MCF 10A (cell line): Measurements from ENCODE around the gene WWOX. TPM values are rescaled to one million over a fixed set of nuclear protein-coding genes. Genes with fewer than 3 reads are reported as not detected.

Source experiments
- BruUV-seq: library from RNA; stranded (reverse); fragments of 400-500 nt; replicated peaks from 2 replicates; lab custom pipeline; 2021; lab: Mats Ljungman, UMichigan
- CTCF ChIA-PET: fragments of 300-600 bp; sonication (Branson Sonifier 250); formaldehyde crosslinking; extraction: SDS; loops from one replicate; lab custom pipeline; 2021; ENCODE audit warnings: antibody characterized with exemption, inconsistent platforms; lab: Yijun Ruan, JAX
- POLR2A ChIA-PET: fragments of 300-600, 350-650 bp; sonication (Branson Sonifier 250); formaldehyde crosslinking; extraction: SDS; loops from one replicate; lab custom pipeline; 2020; ENCODE audit warnings: antibody characterized with exemption, inconsistent platforms; lab: Yijun Ruan, JAX
- DNase-seq: peaks from one replicate; pipeline ENCODE4 v3.0.0-alpha.2; 2018; ENCODE audit not compliant: unreplicated experiment
- H3K27ac Mint-ChIP-seq: one replicate; pipeline ENCODE4 v1.8.0; 2022; ENCODE audit warnings: mild to moderate bottlenecking, low read depth, mixed read lengths; ENCODE audit not compliant: unreplicated experiment
- H3K27me3 Mint-ChIP-seq: one replicate; pipeline ENCODE4 v1.8.0; 2022; ENCODE audit warnings: mixed read lengths; ENCODE audit not compliant: insufficient read depth, unreplicated experiment
- H3K36me3 Mint-ChIP-seq: one replicate; pipeline ENCODE4 v1.8.0; 2022; ENCODE audit warnings: mild to moderate bottlenecking, moderate library complexity, mixed read lengths; ENCODE audit not compliant: insufficient read depth, unreplicated experiment
- H3K4me1 Mint-ChIP-seq: one replicate; pipeline ENCODE4 v1.8.0; 2022; ENCODE audit warnings: mixed read lengths; ENCODE audit not compliant: insufficient read depth, unreplicated experiment
- H3K4me3 Mint-ChIP-seq: one replicate; pipeline ENCODE4 v1.8.0; 2022; ENCODE audit warnings: mild to moderate bottlenecking, moderate library complexity, mixed read lengths; ENCODE audit not compliant: unreplicated experiment
- H3K9me3 Mint-ChIP-seq: one replicate; pipeline ENCODE4 v1.8.0; 2022; ENCODE audit warnings: mixed read lengths; ENCODE audit not compliant: unreplicated experiment
- intact Hi-C: fragments of 100-400 bp; cut with micrococcal nuclease; formaldehyde crosslinking; loops from 2 replicates; pipeline ENCODE4 v1.14.1; 2022
- total RNA-seq: library from RNA; stranded (reverse); gene quantifications from 2 replicates; pipeline ENCODE4 v1.2.3, GENCODE V29; 2022
- TF ChIP-seq, protein P1 (sequence below): fragments of 200-600 bp; IDR thresholded peaks from one replicate; pipeline ENCODE4 v1.8.0; 2022; ENCODE audit warnings: antibody characterized with exemption, mild to moderate bottlenecking; ENCODE audit not compliant: unreplicated experiment

WWOX gene
- total RNA-seq, 1 experiment from 2014 or later = 18.1 TPM

DNA sequence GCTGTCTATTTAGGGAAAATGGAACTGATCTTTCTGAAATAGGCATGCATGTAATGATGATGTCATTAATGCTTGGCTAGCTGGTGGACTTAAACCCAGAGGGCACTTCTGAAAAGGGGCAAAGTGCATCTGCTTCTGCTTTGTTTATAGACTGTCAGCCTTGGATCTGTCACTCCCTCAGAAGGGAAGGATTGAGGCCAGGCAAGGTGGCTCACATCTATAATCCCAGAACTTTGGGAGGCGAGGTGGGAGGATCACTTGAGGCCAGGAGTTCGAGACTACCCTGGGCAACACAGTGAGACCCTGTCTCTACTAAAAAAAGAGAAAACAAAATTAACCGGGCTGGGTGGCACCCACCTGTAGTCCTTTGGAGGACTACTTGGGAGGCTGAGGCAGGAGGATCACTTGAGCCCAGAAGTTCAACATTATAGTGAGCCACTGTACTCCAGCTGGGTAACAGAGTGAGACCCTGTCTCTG is 185.5 kb downstream of the WWOX start:
- no peak overlapping the region for H3K4me3 Mint-ChIP-seq
- TF ChIP-seq, protein P1, sequence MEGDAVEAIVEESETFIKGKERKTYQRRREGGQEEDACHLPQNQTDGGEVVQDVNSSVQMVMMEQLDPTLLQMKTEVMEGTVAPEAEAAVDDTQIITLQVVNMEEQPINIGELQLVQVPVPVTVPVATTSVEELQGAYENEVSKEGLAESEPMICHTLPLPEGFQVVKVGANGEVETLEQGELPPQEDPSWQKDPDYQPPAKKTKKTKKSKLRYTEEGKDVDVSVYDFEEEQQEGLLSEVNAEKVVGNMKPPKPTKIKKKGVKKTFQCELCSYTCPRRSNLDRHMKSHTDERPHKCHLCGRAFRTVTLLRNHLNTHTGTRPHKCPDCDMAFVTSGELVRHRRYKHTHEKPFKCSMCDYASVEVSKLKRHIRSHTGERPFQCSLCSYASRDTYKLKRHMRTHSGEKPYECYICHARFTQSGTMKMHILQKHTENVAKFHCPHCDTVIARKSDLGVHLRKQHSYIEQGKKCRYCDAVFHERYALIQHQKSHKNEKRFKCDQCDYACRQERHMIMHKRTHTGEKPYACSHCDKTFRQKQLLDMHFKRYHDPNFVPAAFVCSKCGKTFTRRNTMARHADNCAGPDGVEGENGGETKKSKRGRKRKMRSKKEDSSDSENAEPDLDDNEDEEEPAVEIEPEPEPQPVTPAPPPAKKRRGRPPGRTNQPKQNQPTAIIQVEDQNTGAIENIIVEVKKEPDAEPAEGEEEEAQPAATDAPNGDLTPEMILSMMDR = no peak
- no peak for DNase-seq
- intact Hi-C loops = no loop called here
- H3K4me1 Mint-ChIP-seq = no peaks in the 10 kb centered on the region
- CTCF ChIA-PET = no interaction called here
- no peak overlapping the region for H3K27ac Mint-ChIP-seq
- POLR2A ChIA-PET = no interaction called here
- peaks cover 5% of the 10 kb centered on the region for H3K36me3 Mint-ChIP-seq
- no peaks in the 10 kb centered on the region for H3K9me3 Mint-ChIP-seq
- H3K27me3 Mint-ChIP-seq = no peaks in the 10 kb centered on the region
- BruUV-seq = no TSS peak

GRCh38 chr16:78285437-78285922 is 186.0 kb downstream of the WWOX start:
- Mint-ChIP-seq H3K4me1 (no peaks in the 10 kb centered on the region), H3K36me3 (peaks cover 5% of the 10 kb centered on the region), H3K27ac (no peak overlapping the region), H3K4me3 (no peak overlapping the region), H3K27me3 (no peaks in the 10 kb centered on the region), H3K9me3 (no peaks in the 10 kb centered on the region)
- no peak for DNase-seq
- intact Hi-C loops = no loop called here
- TF ChIP-seq, protein P1 = no peak
- no TSS peak for BruUV-seq
- CTCF ChIA-PET = interaction anchor here (0.6 to 0.7 kb wide), 2 partner anchors 145 to 163 kb away, joined by 3 to 4 read pairs; no protein-coding TSS in a partner anchor
- POLR2A ChIA-PET = no interaction called here

DNA sequence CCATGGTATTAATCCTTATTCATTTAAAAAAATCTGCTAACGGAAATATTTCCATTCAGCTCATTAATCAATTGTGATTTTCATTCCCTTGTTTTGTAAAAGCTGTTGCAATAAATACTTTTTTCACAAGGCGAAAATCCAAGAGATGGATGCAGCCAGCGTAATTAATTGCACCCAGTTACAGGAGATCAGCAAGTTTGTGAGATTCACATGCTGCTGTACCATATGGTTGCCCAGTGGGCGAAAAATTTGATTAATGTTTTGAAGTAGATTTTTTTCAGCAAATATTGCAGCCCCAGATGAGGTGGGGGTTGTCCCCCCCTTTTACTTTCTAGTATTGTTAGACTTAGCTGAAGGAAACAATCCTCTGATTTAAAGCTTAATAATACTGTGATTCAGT is 186.6 kb downstream of the WWOX start:
- ChIA-PET CTCF (interaction anchor here (0.6 to 0.7 kb wide), 2 partner anchors 145 to 164 kb away, joined by 3 to 4 read pairs; no protein-coding TSS in a partner anchor), POLR2A (no interaction called here)
- DNase-seq = no peak
- H3K36me3 Mint-ChIP-seq = peaks cover 5% of the 10 kb centered on the region
- no peak overlapping the region for H3K4me3 Mint-ChIP-seq
- no peaks in the 10 kb centered on the region for H3K4me1 Mint-ChIP-seq
- no peaks in the 10 kb centered on the region for H3K27me3 Mint-ChIP-seq
- BruUV-seq = no TSS peak
- TF ChIP-seq, protein P1 = no peak
- no peak overlapping the region for H3K27ac Mint-ChIP-seq
- H3K9me3 Mint-ChIP-seq = no peaks in the 10 kb centered on the region
- intact Hi-C loops = no loop called here

DNA sequence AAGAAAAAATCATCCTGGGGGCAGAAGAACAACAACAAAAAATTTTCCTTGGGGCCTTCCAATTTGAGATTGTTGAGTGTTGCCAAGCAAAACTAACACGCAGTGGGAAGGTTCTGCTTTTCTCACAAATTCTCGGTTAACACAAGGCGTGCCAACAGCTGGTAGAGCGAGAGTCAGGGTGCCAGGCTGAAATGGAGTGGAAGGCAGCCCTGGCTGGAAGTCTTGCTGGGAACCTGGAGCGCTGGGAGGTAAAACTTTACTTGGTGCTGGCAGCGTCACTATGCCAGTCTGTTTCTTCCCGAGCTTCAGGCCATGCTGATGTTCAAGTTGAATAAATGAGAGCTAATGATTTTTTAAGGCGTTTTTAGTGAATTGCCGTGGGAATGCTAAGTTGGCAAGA is 189.4 kb downstream of the WWOX start:
- peaks cover 10% of the 10 kb centered on the region for H3K4me1 Mint-ChIP-seq
- no TSS peak for BruUV-seq
- ChIA-PET CTCF (interaction anchor here (0.7 kb wide), 1 partner anchor 12 kb away, joined by 3 read pairs; no protein-coding TSS in a partner anchor), POLR2A (interaction anchor here (0.6 kb wide), 2 partner anchors 79 to 152 kb away, joined by 3 read pairs; no protein-coding TSS in a partner anchor)
- TF ChIP-seq, protein P1 = no peak
- H3K36me3 Mint-ChIP-seq = peaks cover 5% of the 10 kb centered on the region
- intact Hi-C loops = no loop called here
- DNase-seq = no peak
- no peaks in the 10 kb centered on the region for H3K27me3 Mint-ChIP-seq
- no peak overlapping the region for H3K27ac Mint-ChIP-seq
- no peaks in the 10 kb centered on the region for H3K9me3 Mint-ChIP-seq
- no peak overlapping the region for H3K4me3 Mint-ChIP-seq
